Testis (tissue), 2 donors: ENCODE data around the gene CCBE1.

ENCODE experiments used
- CTCF ChIP-seq, 3 experiments: fragments of 450-650 bp in 2 of 3; fragments of 200-600 bp in 1 of 3; sonication (generic) in 1 of 3; IDR thresholded peaks; one replicate each; pipeline ENCODE4 v1.5.1; 2016 to 2019; ENCODE audit warnings: antibody characterized with exemption in 3 of 3, mild to moderate bottlenecking in 2 of 3, moderate library complexity in 1 of 3
- POLR2A ChIP-seq: fragments of 450-650 bp; IDR thresholded peaks from one replicate; pipeline ENCODE4 v1.6.1; 2017; ENCODE audit warnings: antibody characterized with exemption, mild to moderate bottlenecking, moderate library complexity

DNA sequence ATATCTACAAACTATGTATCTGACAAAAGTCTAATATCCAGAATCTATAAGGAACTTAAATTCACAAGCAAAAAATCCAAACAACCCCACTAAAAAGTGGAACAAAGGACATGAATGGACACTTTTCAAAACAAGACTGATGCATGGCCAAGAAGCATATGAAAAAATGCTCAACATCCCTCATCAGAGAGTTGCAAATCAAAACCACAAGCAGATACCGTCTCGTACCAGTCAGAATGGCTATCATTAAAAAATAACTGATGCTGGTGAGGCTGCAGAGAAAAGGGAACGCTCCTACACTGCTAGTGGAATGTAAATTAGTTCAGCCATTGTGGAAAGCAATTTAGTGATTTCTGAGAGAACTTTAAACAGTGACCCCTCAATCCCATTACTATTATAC is 56.5 kb downstream of the CCBE1 start:
- TF ChIP-seq CTCF (IDR thresholded peaks at IDR 0.05): no peak
- no peak for TF ChIP-seq POLR2A
